ENCODE data around the gene CCDC88B. TPM values are rescaled to one million over a fixed set of nuclear protein-coding genes. Genes with fewer than 3 reads are reported as not detected.

Gene CCDC88B, protein sequence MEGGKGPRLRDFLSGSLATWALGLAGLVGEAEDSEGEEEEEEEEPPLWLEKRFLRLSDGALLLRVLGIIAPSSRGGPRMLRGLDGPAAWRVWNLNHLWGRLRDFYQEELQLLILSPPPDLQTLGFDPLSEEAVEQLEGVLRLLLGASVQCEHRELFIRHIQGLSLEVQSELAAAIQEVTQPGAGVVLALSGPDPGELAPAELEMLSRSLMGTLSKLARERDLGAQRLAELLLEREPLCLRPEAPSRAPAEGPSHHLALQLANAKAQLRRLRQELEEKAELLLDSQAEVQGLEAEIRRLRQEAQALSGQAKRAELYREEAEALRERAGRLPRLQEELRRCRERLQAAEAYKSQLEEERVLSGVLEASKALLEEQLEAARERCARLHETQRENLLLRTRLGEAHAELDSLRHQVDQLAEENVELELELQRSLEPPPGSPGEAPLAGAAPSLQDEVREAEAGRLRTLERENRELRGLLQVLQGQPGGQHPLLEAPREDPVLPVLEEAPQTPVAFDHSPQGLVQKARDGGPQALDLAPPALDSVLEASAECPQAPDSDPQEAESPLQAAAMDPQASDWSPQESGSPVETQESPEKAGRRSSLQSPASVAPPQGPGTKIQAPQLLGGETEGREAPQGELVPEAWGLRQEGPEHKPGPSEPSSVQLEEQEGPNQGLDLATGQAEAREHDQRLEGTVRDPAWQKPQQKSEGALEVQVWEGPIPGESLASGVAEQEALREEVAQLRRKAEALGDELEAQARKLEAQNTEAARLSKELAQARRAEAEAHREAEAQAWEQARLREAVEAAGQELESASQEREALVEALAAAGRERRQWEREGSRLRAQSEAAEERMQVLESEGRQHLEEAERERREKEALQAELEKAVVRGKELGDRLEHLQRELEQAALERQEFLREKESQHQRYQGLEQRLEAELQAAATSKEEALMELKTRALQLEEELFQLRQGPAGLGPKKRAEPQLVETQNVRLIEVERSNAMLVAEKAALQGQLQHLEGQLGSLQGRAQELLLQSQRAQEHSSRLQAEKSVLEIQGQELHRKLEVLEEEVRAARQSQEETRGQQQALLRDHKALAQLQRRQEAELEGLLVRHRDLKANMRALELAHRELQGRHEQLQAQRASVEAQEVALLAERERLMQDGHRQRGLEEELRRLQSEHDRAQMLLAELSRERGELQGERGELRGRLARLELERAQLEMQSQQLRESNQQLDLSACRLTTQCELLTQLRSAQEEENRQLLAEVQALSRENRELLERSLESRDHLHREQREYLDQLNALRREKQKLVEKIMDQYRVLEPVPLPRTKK (N-terminal part only)
- 100 to 1,000 TPM; 152 to 164 TPM for total RNA-seq

DNA sequence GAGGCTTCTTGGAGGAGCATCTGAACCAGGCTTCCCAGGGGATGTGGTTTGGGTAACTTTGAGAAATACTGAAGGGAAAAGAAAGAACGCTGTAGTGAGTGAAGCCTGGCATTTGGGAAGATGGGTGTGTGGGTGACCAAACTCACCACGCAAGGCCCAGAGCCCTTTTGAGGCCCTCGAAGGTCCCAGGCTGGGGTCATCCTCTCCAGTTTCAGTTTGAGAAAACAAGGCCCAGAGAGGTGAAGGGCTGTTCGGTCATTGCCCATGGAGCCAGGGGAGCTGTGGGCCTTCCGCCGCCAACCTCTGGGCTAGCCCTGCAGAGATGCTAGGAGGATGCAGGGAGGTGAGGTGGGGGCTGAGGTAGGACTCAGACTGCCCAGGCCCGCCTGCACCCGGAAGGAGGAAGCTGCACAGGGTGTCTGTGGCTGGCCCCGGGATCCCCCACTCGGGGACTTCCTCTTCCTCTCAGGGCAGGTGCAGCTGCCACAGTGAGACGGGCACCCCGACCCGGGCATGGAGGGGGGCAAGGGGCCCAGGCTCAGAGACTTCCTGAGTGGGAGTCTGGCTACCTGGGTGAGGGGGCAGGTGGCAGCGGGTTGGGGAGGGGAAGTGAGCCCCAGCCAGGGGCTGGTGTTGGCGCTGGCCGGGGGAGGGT, at the start of gene CCDC88B:
TSS of gene CCDC88B (plus strand) at position 451 of the 655 bp plus-strand sequence. CDS start at position 514, 63 bp downstream.
- CTCF ChIA-PET: interaction anchor here (0.7 to 5.1 kb wide), 9 partner anchors 8 to 113 kb away, joined by 3 to 51 read pairs (median 5); partner anchors contain the start of genes NUDT22, PRDX5 and TRMT112
- Mint-ChIP-seq H3K27me3 (no peaks in the 10 kb centered on the region), H3K36me3 (peaks cover 24% of the 10 kb centered on the region), H3K9me3 (ENCODE audit: low read depth) (no peaks in the 10 kb centered on the region), H3K4me3 (peak within 1 kb of the TSS; percentile 78), H3K27ac (peak within 1 kb of the TSS; percentile 87), H3K4me1 (peaks cover 51% of the 10 kb centered on the region)
- peak; percentile 81 for ATAC-seq
- peak; percentile 94 for DNase-seq

DNA sequence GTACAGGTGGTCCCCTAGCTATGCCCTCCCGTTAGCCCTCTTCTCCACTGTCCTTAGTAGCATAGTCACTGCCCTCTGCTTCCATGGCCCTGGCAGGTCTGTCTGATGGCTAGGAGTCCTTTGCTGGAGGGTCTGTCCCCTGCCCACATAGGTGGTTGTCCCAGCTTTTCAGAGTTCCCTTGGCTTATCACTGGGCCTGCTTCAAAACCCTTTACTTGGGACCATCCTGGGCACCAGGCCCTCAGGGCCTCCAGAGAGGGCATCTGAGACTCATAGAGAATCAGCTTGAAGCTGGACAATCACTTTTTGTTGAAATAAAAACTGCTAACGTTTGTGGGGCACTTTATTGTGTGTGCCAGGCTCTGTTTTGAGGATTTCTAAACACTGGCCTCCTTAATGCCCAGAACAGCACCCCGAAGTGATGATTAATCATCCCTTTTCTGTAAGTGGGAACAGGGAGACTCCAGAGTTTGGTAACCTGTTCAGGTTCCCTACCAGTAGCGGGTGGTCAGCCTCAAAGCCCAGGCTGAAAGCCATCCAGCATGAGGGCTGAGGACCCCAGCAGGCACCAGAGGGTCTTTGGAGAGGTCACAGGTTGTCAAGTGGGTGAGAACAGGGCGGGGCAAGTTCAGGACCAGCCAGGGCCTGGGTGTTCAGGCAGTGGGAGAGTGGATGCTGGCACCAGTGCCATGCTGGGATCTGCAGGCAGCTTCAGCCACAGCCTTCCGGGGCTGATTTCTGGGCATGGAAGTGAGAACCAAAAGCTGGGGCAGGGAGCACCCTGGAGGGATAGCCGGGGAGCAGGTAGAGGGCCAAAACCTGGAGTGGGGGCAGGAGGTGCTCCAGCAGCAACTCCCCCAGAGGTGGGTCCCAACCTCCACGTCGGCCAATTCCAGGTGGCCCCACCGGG, 49.4 kb upstream of the CCDC88B start:
- ATAC-seq (no peak), DNase-seq (no peak)
- H3K9me3 Mint-ChIP-seq (ENCODE audit: low read depth): no peaks in the 10 kb centered on the region
- no peaks in the 10 kb centered on the region for H3K36me3 Mint-ChIP-seq
- CTCF ChIA-PET: interaction anchor here (1.9 to 15.2 kb wide), 2 partner anchors 12 to 41 kb away, joined by 5 to 188 read pairs; partner anchors contain the start of genes CATSPERZ and ESRRA
- H3K27ac Mint-ChIP-seq: no peak overlapping the region
- H3K4me1 Mint-ChIP-seq: peaks cover 8% of the 10 kb centered on the region
- H3K4me3 Mint-ChIP-seq: no peak overlapping the region
- H3K27me3 Mint-ChIP-seq: peaks cover 42% of the 10 kb centered on the region

DNA sequence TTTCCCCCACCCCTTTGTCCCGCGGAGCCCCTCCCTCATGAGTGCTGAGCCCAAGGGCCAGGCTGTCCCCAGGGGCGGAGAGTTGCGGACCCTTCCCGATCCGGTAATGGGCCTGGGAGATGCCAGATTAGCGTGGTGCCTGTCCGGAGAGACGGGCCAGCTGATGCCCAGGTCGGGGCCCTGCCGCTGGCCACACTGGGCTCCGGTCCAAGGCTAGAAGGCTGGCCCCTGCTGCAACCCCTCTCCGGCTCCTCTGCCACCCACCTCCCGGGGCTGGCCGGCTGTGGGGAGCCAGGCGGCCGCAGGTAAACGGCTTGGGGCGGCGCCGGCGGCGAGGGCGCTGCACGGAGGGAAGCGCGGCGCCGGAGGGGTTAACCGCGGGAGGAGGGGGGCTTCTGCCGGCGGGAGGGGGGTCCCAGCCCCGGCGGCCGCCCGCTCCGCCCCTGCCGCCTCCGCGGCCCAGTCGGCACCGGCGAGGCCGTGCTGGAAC, 48.7 kb upstream of the CCDC88B start, which contains the start of gene KCNK4:
TSS of gene KCNK4 (plus strand) at position 41 of the 490 bp plus-strand sequence. CDS start 1,717 bp downstream, outside the sequence.
- Mint-ChIP-seq H3K36me3 (no peaks in the 10 kb centered on the region), H3K27ac (no peak within 1 kb of the TSS), H3K9me3 (ENCODE audit: low read depth) (no peaks in the 10 kb centered on the region), H3K4me1 (peaks cover 7% of the 10 kb centered on the region), H3K4me3 (no peak within 1 kb of the TSS), H3K27me3 (peaks cover 49% of the 10 kb centered on the region)
- DNase-seq (no peak), ATAC-seq (no peak)
- CTCF ChIA-PET: interaction anchor here (15.2 kb wide), 1 partner anchor 12 kb away, joined by 188 read pairs; the partner anchor contains the start of genes CATSPERZ and ESRRA

DNA sequence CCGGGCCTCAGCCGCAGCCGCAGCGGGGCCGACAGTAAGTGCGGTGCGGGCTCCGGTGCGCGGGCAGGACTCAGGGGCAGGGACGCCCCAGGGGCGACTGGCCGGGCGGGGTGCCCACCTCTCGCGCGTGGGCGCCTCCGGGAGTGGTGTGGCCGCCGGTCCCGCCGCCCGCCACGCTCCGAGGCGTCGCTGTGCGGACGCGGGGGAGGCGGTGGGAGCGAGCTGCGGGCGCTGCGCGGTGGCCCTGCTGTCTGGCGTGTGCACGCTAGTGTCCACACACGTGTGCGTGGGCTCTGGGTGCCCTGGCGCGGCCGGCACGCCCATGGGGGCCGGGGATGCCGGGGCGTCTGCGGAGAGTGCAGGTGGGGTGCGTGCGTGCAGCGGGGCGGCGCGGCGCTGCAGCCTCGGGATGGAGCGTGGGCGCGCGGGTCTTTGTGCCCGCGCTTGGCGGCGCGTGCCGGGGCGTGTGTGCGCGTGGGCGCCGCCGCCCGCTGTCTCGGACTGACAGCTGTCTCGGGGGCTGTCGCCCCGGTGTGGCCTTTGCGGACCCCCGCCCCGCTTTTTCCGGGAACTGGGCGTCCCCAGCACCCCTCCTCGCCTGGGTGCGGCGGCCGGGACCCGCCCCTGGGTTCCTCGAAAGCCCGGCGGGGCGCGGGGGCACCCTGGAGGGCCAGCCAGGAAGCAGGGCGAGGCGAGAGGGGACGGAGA, 48.1 kb upstream of the CCDC88B start:
- H3K36me3 Mint-ChIP-seq: no peaks in the 10 kb centered on the region
- no peak overlapping the region for H3K27ac Mint-ChIP-seq
- CTCF ChIA-PET: interaction anchor here (1.5 to 15.2 kb wide), 2 partner anchors 11 to 87 kb away, joined by 3 to 188 read pairs; partner anchors contain the start of genes CATSPERZ and ESRRA
- no peak overlapping the region for H3K4me3 Mint-ChIP-seq
- H3K9me3 Mint-ChIP-seq (ENCODE audit: low read depth): no peaks in the 10 kb centered on the region
- H3K27me3 Mint-ChIP-seq: peaks cover 55% of the 10 kb centered on the region
- peak; percentile 48 for ATAC-seq
- DNase-seq: no peak
- H3K4me1 Mint-ChIP-seq: peaks cover 1% of the 10 kb centered on the region

DNA sequence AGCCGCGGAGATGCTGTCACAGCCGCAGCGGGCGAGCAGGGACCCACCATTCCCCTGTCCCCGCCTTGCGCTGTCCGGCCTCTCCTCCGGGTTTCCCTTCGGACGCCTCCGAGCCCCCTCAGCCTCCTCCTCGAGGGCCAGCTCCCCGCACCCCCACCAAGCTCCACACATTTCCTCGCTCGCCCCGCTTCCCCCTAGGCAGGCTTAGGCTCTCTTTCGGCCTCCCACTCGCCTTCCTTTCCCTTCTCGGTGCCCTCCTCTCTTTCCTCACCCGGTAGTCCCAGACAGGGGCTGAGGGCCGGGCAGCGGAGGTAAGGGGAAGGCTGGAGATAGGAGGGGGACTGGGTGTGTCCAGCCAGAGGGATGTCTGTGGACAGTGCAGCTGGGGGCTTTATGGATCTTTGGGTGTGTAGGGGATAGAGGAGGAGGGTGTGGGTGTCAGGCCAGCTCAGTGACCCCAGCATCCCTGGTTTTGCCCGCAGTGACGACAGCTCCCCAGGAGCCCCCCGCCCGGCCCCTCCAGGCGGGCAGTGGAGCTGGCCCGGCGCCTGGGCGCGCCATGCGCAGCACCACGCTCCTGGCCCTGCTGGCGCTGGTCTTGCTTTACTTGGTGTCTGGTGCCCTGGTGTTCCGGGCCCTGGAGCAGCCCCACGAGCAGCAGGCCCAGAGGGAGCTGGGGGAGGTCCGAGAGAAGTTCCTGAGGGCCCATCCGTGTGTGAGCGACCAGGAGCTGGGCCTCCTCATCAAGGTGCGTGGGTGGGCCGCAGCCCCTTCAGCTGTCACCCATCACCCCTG, 47.3 kb upstream of the CCDC88B start:
- ATAC-seq (peak; percentile 20), DNase-seq (no peak)
- H3K4me1 Mint-ChIP-seq: peaks cover 1% of the 10 kb centered on the region
- CTCF ChIA-PET: interaction anchor here (1.5 to 15.2 kb wide), 2 partner anchors 10 to 88 kb away, joined by 3 to 188 read pairs; partner anchors contain the start of genes CATSPERZ and ESRRA
- peaks cover 63% of the 10 kb centered on the region for H3K27me3 Mint-ChIP-seq
- H3K4me3 Mint-ChIP-seq: no peak overlapping the region
- H3K27ac Mint-ChIP-seq: no peak overlapping the region
- H3K36me3 Mint-ChIP-seq: no peaks in the 10 kb centered on the region
- no peaks in the 10 kb centered on the region for H3K9me3 Mint-ChIP-seq (ENCODE audit: low read depth)

DNA sequence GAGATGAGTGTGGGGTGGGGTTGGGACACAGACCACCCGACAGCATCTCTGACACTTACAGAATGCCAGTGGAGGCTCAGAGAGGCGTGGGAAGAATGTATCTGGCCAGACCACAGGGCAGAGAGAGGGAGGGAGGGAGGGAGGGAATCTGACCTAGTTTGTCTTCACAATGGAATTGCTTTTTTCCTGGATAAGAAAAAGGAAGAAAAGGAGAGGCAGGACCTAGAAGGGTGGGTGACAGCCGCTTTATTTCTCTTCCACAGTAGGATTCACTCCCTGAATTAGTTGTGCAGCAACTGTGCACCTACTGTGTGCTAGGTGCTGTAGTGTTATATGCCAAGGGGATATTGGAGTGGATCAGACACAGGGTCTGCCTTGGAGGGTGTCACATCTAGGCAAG, 45.2 kb upstream of the CCDC88B start:
- H3K27me3 Mint-ChIP-seq: peaks cover 81% of the 10 kb centered on the region
- H3K4me1 Mint-ChIP-seq: peaks cover 3% of the 10 kb centered on the region
- no peak overlapping the region for H3K4me3 Mint-ChIP-seq
- H3K9me3 Mint-ChIP-seq (ENCODE audit: low read depth): no peaks in the 10 kb centered on the region
- CTCF ChIA-PET: interaction anchor here (1.5 kb wide), 1 partner anchor 23 kb away, joined by 3 read pairs; no protein-coding TSS in a partner anchor
- DNase-seq (no peak), ATAC-seq (no peak)
- no peaks in the 10 kb centered on the region for H3K36me3 Mint-ChIP-seq
- H3K27ac Mint-ChIP-seq: no peak overlapping the region

DNA sequence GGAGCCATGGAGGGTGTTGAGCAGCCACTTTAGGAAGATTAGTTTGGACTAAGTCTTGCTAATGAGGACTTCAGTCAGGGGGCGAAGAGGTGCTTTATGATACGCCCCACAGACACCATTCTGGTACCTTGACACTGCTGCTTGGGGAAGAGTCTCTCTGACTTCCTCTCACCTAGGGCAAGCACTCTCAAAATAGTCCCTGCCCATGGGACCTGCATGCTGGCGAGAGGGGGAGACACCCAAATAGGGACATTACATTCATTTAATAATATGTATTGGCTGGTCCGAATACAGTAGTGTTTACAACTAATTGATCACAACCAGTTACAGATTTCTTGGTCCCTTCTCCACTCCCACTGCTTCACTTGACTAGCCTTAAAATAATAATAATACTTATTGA, 44.2 kb upstream of the CCDC88B start:
- Mint-ChIP-seq H3K36me3 (no peaks in the 10 kb centered on the region), H3K4me1 (peaks cover 9% of the 10 kb centered on the region), H3K27me3 (peaks cover 84% of the 10 kb centered on the region), H3K27ac (no peak overlapping the region), H3K9me3 (ENCODE audit: low read depth) (no peaks in the 10 kb centered on the region), H3K4me3 (no peak overlapping the region)
- CTCF ChIA-PET: no interaction called here
- DNase-seq (no peak), ATAC-seq (no peak)

DNA sequence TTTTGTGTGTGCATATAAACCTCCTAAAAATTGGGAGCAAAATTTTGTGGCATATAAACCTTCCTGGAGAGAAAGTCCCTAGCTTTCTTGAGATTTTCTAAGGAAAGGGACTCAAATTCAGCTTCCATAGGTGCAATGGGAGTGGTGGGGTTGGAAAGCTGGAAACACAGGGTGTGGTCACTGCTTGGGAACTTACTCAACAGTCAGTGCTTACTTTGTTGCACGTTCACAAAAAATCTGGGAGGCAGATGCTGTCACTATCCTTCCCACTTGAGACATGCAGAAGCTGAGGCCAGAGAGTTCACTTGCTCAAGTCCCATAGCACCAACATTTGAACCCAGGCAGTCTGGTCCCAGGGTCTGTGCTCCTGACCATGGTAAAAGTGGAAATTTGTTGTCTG, 43.8 kb upstream of the CCDC88B start:
- Mint-ChIP-seq H3K36me3 (no peaks in the 10 kb centered on the region), H3K9me3 (ENCODE audit: low read depth) (no peaks in the 10 kb centered on the region), H3K4me1 (peaks cover 12% of the 10 kb centered on the region), H3K4me3 (no peak overlapping the region), H3K27me3 (peaks cover 83% of the 10 kb centered on the region), H3K27ac (no peak overlapping the region)
- DNase-seq: no peak
- CTCF ChIA-PET: interaction anchor here (0.5 to 1.3 kb wide), 3 partner anchors 17 to 1398 kb away, joined by 3 to 4 read pairs (median 3); partner anchors contain the start of gene FERMT3
- ATAC-seq: no peak

DNA sequence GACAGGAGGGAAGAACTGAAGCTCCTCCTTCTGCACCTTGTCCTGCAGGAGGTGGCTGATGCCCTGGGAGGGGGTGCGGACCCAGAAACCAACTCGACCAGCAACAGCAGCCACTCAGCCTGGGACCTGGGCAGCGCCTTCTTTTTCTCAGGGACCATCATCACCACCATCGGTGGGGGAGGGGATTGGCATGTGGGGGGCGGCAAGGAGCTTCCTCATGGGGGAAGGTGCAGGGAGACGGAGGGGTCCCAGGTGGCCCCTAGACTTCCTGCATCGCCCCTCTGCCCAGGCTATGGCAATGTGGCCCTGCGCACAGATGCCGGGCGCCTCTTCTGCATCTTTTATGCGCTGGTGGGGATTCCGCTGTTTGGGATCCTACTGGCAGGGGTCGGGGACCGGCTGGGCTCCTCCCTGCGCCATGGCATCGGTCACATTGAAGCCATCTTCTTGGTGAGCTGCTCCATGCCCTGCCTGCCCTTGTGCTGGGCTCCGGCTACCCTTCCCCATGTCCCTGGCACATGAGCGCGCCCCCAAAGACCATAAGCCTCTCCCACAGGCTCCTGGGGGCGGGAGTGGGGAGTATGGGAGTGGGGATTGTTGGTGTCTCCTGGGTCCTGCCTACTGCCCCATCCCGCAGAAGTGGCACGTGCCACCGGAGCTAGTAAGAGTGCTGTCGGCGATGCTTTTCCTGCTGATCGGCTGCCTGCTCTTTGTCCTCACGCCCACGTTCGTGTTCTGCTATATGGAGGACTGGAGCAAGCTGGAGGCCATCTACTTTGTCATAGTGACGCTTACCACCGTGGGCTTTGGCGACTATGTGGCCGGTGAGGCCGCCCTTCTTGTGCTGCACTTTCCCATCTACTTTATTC, 42.9 kb upstream of the CCDC88B start:
- DNase-seq (no peak), ATAC-seq (no peak)
- no peaks in the 10 kb centered on the region for H3K36me3 Mint-ChIP-seq
- peaks cover 88% of the 10 kb centered on the region for H3K27me3 Mint-ChIP-seq
- no peak overlapping the region for H3K27ac Mint-ChIP-seq
- no peaks in the 10 kb centered on the region for H3K9me3 Mint-ChIP-seq (ENCODE audit: low read depth)
- H3K4me1 Mint-ChIP-seq: peaks cover 15% of the 10 kb centered on the region
- CTCF ChIA-PET: interaction anchor here (0.5 to 1.4 kb wide), 5 partner anchors 17 to 1399 kb away, joined by 3 to 4 read pairs (median 3); partner anchors contain the start of genes FERMT3 and PLCB3
- no peak overlapping the region for H3K4me3 Mint-ChIP-seq
